ENCODE data around the gene TNRC6B. TPM values are rescaled to one million over a fixed set of nuclear protein-coding genes. Genes with fewer than 3 reads are reported as not detected.

The TNRC6B gene
- total and polyA plus RNA-seq, 4 donors: 6.2 to 70.4 (median 26.5) TPM

GRCh38 chr22:40180403-40180802, 2.7 kb downstream of the TNRC6B start:
- Histone ChIP-seq H3K27me3 (ENCODE audit: control insufficient read depth in 3 of 3, insufficient read depth in 3 of 3, low read length in 2 of 3) (no peaks in the 10 kb centered on the region), H3K4me3 (no peak overlapping the region), H3K9ac (ENCODE audit: insufficient read depth in 1 of 2, low read length in 2 of 2) (no peak overlapping the region), H3K4me1 (ENCODE audit: control insufficient read depth in 5 of 5, insufficient read depth in 5 of 5, low read length in 5 of 5) (peaks cover 6 to 51% (median 25%) of the 10 kb centered on the region in 5 donors), H3K27ac (ENCODE audit: low read depth in 1 of 2, low read length in 1 of 2) (no peak overlapping the region), H3K9me3 (ENCODE audit: control insufficient read depth in 4 of 4, insufficient read depth in 3 of 4, low read length in 3 of 4) (no peaks in the 10 kb centered on the region), H3K36me3 (ENCODE audit: control insufficient read depth in 4 of 4, insufficient read depth in 4 of 4, low read length in 4 of 4) (peaks cover 0 to 1% (median 0%) of the 10 kb centered on the region in 4 donors)
- 70 to 85% methylated on average over 4 of the region's 4 CpGs for WGBS, 2 donors
- DNase-seq (no peak), ATAC-seq (ENCODE audit: insufficient read depth, low FRiP score) (no peak)
- no peak for TF ChIP-seq CTCF (IDR thresholded peaks at IDR 0.05; ENCODE audit: control extremely low read depth, extremely low read depth)

GRCh38 chr22:40181323-40181722, 3.6 kb downstream of the TNRC6B start:
- no peak for TF ChIP-seq CTCF (IDR thresholded peaks at IDR 0.05; ENCODE audit: control extremely low read depth, extremely low read depth)
- H3K4me1 ChIP-seq (ENCODE audit: control insufficient read depth in 5 of 5, insufficient read depth in 5 of 5, low read length in 5 of 5): peaks cover 13 to 51% (median 25%) of the 10 kb centered on the region in 5 donors
- H3K9me3 ChIP-seq (ENCODE audit: control insufficient read depth in 4 of 4, insufficient read depth in 3 of 4, low read length in 3 of 4): no peaks in the 10 kb centered on the region
- ATAC-seq (ENCODE audit: insufficient read depth, low FRiP score) (no peak), DNase-seq (no peak)
- H3K27me3 ChIP-seq (ENCODE audit: control insufficient read depth in 3 of 3, insufficient read depth in 3 of 3, low read length in 2 of 3): no peaks in the 10 kb centered on the region
- WGBS, 2 donors: 60 to 69% methylated on average over 3 of the region's 3 CpGs
- no peak overlapping the region for H3K4me3 ChIP-seq
- no peaks in the 10 kb centered on the region for H3K36me3 ChIP-seq (ENCODE audit: control insufficient read depth in 4 of 4, insufficient read depth in 4 of 4, low read length in 4 of 4)
- H3K9ac ChIP-seq (ENCODE audit: insufficient read depth in 1 of 2, low read length in 2 of 2): no peak overlapping the region
- no peak overlapping the region for H3K27ac ChIP-seq (ENCODE audit: low read depth in 1 of 2, low read length in 1 of 2)

GRCh38 chr22:40182231-40182835, 4.6 kb downstream of the TNRC6B start:
- H3K4me3 ChIP-seq: no peak overlapping the region
- no peaks in the 10 kb centered on the region for H3K36me3 ChIP-seq (ENCODE audit: control insufficient read depth in 4 of 4, insufficient read depth in 4 of 4, low read length in 4 of 4)
- peaks cover 9 to 44% (median 25%) of the 10 kb centered on the region in 5 donors for H3K4me1 ChIP-seq (ENCODE audit: control insufficient read depth in 5 of 5, insufficient read depth in 5 of 5, low read length in 5 of 5)
- H3K27me3 ChIP-seq (ENCODE audit: control insufficient read depth in 3 of 3, insufficient read depth in 3 of 3, low read length in 2 of 3): no peaks in the 10 kb centered on the region
- DNase-seq (no peak), ATAC-seq (ENCODE audit: insufficient read depth, low FRiP score) (no peak)
- no peak overlapping the region for H3K9ac ChIP-seq (ENCODE audit: insufficient read depth in 1 of 2, low read length in 2 of 2)
- peak overlapping the region in 1 of 2 donors; percentile 41 for H3K27ac ChIP-seq (ENCODE audit: low read depth in 1 of 2, low read length in 1 of 2)
- WGBS, 2 donors: 77 to 83% methylated on average over 4 of the region's 4 CpGs
- H3K9me3 ChIP-seq (ENCODE audit: control insufficient read depth in 4 of 4, insufficient read depth in 3 of 4, low read length in 3 of 4): no peaks in the 10 kb centered on the region
- TF ChIP-seq CTCF (IDR thresholded peaks at IDR 0.05; ENCODE audit: control extremely low read depth, extremely low read depth): no peak

Data from lung (tissue), 12 donors.